ENCODE results near the gene RRP15. TPM values are rescaled to one million over a fixed set of nuclear protein-coding genes. Genes with fewer than 3 reads are reported as not detected.

RRP15 gene
- polyA plus RNA-seq, 1 donor (not counting 4 experiments of a cell fraction or from before 2014, with no cell fraction given): 15.8 TPM

GRCh38 chr1:218330043-218330623 lies 45.0 kb downstream of the RRP15 start:
- H3K4me2 ChIP-seq (ENCODE audit: control insufficient read depth, extremely low read depth, insufficient read depth, low read depth, low read length): no peak overlapping the region
- H3K27me3 ChIP-seq (ENCODE audit: control insufficient read depth, extremely low read depth, insufficient read depth, low read length): no peaks in the 10 kb centered on the region
- peaks cover 0 to 1% of the 10 kb centered on the region in 2 experiments for H3K36me3 ChIP-seq (ENCODE audit: control insufficient read depth in 2 of 2, extremely low read depth in 1 of 2, insufficient read depth in 2 of 2, low read length in 2 of 2)
- DNase-seq (ENCODE audit: low read depth, low spot score) (no peak), FAIRE-seq (peak; percentile 60)
- no peak overlapping the region for H2AFZ ChIP-seq (ENCODE audit: control insufficient read depth, low read length)
- no peak overlapping the region for H3K27ac ChIP-seq (ENCODE audit: control insufficient read depth, insufficient read depth, low read length)
- H3K4me3 ChIP-seq (ENCODE audit: control insufficient read depth in 2 of 3, extremely low read depth in 1 of 3, insufficient read depth in 2 of 3, low read depth in 1 of 3, low read length in 3 of 3): no peak overlapping the region
- no peaks in the 10 kb centered on the region for H3K9me1 ChIP-seq (ENCODE audit: control insufficient read depth, extremely low read depth, insufficient read depth, low read length)
- no peak overlapping the region for H3K9ac ChIP-seq (ENCODE audit: control insufficient read depth, extremely low read depth, insufficient read depth, low read length)
- H3K79me2 ChIP-seq (ENCODE audit: control insufficient read depth, insufficient read depth, low read length): no peaks in the 10 kb centered on the region
- TF ChIP-seq CTCF (optimal IDR thresholded peaks at IDR 0.05 in 1 of 3, IDR thresholded peaks at IDR 0.05 in 1 of 3, conservative IDR thresholded peaks at IDR 0.05 in 1 of 3; ENCODE audit: extremely low read depth in 1 of 3, insufficient read depth in 2 of 3, low read length in 3 of 3) (peak in 1 of 3 experiments; percentile 41), EZH2 (IDR thresholded peaks at IDR 0.05; ENCODE audit: low read length) (no peak)
- H4K20me1 ChIP-seq (ENCODE audit: control insufficient read depth, extremely low read depth, insufficient read depth, low read length): no peaks in the 10 kb centered on the region
- dilution Hi-C loops (cut with MboI; ENCODE audit: extremely low pct_ligation_motif_present, low sequenced_read_pairs): no loop called here
- H3K4me1 ChIP-seq (ENCODE audit: control insufficient read depth, extremely low read depth, insufficient read depth, low read length): no peaks in the 10 kb centered on the region
- H3K9me3 ChIP-seq (ENCODE audit: control insufficient read depth, low read depth, low read length): no peaks in the 10 kb centered on the region

- dilution Hi-C loops (cut with MboI; ENCODE audit: extremely low pct_ligation_motif_present, low sequenced_read_pairs): no loop called here
These were observed 47.3 kb downstream of the RRP15 start for GRCh38 chr1:218332416-218332815.

More at GRCh38 chr1:218332416-218332815, 47.3 kb downstream of the RRP15 start:
- H3K79me2 ChIP-seq (ENCODE audit: control insufficient read depth, insufficient read depth, low read length): no peaks in the 10 kb centered on the region
- no peak for TF ChIP-seq EZH2 (IDR thresholded peaks at IDR 0.05; ENCODE audit: low read length)
- no peak for TF ChIP-seq CTCF (optimal IDR thresholded peaks at IDR 0.05 in 1 of 3, IDR thresholded peaks at IDR 0.05 in 1 of 3, conservative IDR thresholded peaks at IDR 0.05 in 1 of 3; ENCODE audit: extremely low read depth in 1 of 3, insufficient read depth in 2 of 3, low read length in 3 of 3)
- FAIRE-seq (no peak), DNase-seq (ENCODE audit: low read depth, low spot score) (no peak)
- no peaks in the 10 kb centered on the region for H3K9me3 ChIP-seq (ENCODE audit: control insufficient read depth, low read depth, low read length)
- H3K4me2 ChIP-seq (ENCODE audit: control insufficient read depth, extremely low read depth, insufficient read depth, low read depth, low read length): no peak overlapping the region
- no peak overlapping the region for H3K9ac ChIP-seq (ENCODE audit: control insufficient read depth, extremely low read depth, insufficient read depth, low read length)
- no peaks in the 10 kb centered on the region for H3K4me1 ChIP-seq (ENCODE audit: control insufficient read depth, extremely low read depth, insufficient read depth, low read length)
- no peaks in the 10 kb centered on the region for H3K9me1 ChIP-seq (ENCODE audit: control insufficient read depth, extremely low read depth, insufficient read depth, low read length)
- H3K4me3 ChIP-seq (ENCODE audit: control insufficient read depth in 2 of 3, extremely low read depth in 1 of 3, insufficient read depth in 2 of 3, low read depth in 1 of 3, low read length in 3 of 3): no peak overlapping the region
- H4K20me1 ChIP-seq (ENCODE audit: control insufficient read depth, extremely low read depth, insufficient read depth, low read length): no peaks in the 10 kb centered on the region
- peaks cover 0 to 1% of the 10 kb centered on the region in 2 experiments for H3K36me3 ChIP-seq (ENCODE audit: control insufficient read depth in 2 of 2, extremely low read depth in 1 of 2, insufficient read depth in 2 of 2, low read length in 2 of 2)
- H3K27ac ChIP-seq (ENCODE audit: control insufficient read depth, insufficient read depth, low read length): no peak overlapping the region
- no peak overlapping the region for H2AFZ ChIP-seq (ENCODE audit: control insufficient read depth, low read length)
- no peaks in the 10 kb centered on the region for H3K27me3 ChIP-seq (ENCODE audit: control insufficient read depth, extremely low read depth, insufficient read depth, low read length)

All from keratinocyte (primary cell).